Calu3 (cell line): ENCODE data around the gene RBL1. TPM values are rescaled to one million over a fixed set of nuclear protein-coding genes. Genes with fewer than 3 reads are reported as not detected.

Experiments used
- BruUV-seq: library from RNA; stranded (reverse); fragments of 400-500 nt; replicated peaks from 2 replicates; lab custom pipeline; 2021; lab: Mats Ljungman, UMichigan
- CTCF ChIA-PET: fragments of 300-600 bp; sonication (Branson Sonifier 250); formaldehyde crosslinking; loops from one replicate; lab custom pipeline; 2022; ENCODE audit warnings: antibody characterized with exemption; lab: Charles Lee
- DNase-seq: peaks from one replicate; pipeline ENCODE4 v3.0.0; 2022
- H3K27ac Mint-ChIP-seq: one replicate; pipeline ENCODE4 v1.8.0; 2022; ENCODE audit warnings: mixed read lengths; ENCODE audit not compliant: unreplicated experiment
- H3K27me3 Mint-ChIP-seq: one replicate; pipeline ENCODE4 v1.8.0; 2022; ENCODE audit warnings: mixed read lengths; ENCODE audit not compliant: unreplicated experiment
- H3K36me3 Mint-ChIP-seq: one replicate; pipeline ENCODE4 v1.8.0; 2022; ENCODE audit warnings: mild to moderate bottlenecking, moderate library complexity, mixed read lengths; ENCODE audit not compliant: insufficient read depth, unreplicated experiment
- H3K4me1 Mint-ChIP-seq: one replicate; pipeline ENCODE4 v1.8.0; 2022; ENCODE audit warnings: mild to moderate bottlenecking, low read depth, mixed read lengths; ENCODE audit not compliant: unreplicated experiment
- H3K4me3 Mint-ChIP-seq: one replicate; pipeline ENCODE4 v1.8.0; 2022; ENCODE audit warnings: mild to moderate bottlenecking, low read depth, moderate library complexity, mixed read lengths; ENCODE audit not compliant: unreplicated experiment
- H3K9me3 Mint-ChIP-seq: one replicate; pipeline ENCODE4 v1.8.0; 2022; ENCODE audit warnings: low read depth, mixed read lengths; ENCODE audit not compliant: unreplicated experiment
- CTCF ChIP-seq: fragments of 200-600 bp; IDR thresholded peaks from one replicate; pipeline ENCODE4 v1.8.0; 2022; ENCODE audit warnings: antibody characterized with exemption; ENCODE audit not compliant: unreplicated experiment
- intact Hi-C: fragments of 100-400 bp; cut with micrococcal nuclease; formaldehyde crosslinking; loops from one replicate; pipeline ENCODE4 v1.10.0; 2022; ENCODE audit not compliant: unreplicated experiment
- total RNA-seq: library from RNA; stranded (reverse); gene quantifications from 2 replicates; pipeline ENCODE4 v1.2.3, GENCODE V29; 2022

The RBL1 gene
- total RNA-seq, 1 experiment from 2014 or later, result 21.5 TPM

- Mint-ChIP-seq H3K36me3 (peaks cover 22% of the 10 kb centered on the region), H3K27me3 (no peaks in the 10 kb centered on the region), H3K27ac (peak within 1 kb of the TSS; percentile 82), H3K4me1 (peaks cover 43% of the 10 kb centered on the region), H3K9me3 (no peaks in the 10 kb centered on the region), H3K4me3 (peak within 1 kb of the TSS; percentile 88)
- DNase-seq, result peak; percentile 100
- intact Hi-C loops, result no loop called here
- no TSS peak for BruUV-seq
- no peak for TF ChIP-seq CTCF
- CTCF ChIA-PET, result interaction anchor here (0.7 kb wide), 1 partner anchor 27 kb away, joined by 3 read pairs; no protein-coding TSS in a partner anchor
Measured at GRCh38 chr20:36951198-36951978, 144.4 kb downstream of the RBL1 start, which contains the start of gene SAMHD1. Gene SAMHD1, minus strand, starts transcription at chr20:36951708. Its CDS starts 65 bp downstream, at chr20:36951643.

GRCh38 chr20:36950414-36951197, 145.2 kb downstream of the RBL1 start:
- BruUV-seq, result no TSS peak
- H3K27me3 Mint-ChIP-seq, result no peaks in the 10 kb centered on the region
- no peaks in the 10 kb centered on the region for H3K9me3 Mint-ChIP-seq
- CTCF ChIA-PET, result interaction anchor here (0.6 to 0.7 kb wide), 2 partner anchors 26 to 332 kb away, joined by 3 read pairs; no protein-coding TSS in a partner anchor
- no peak for TF ChIP-seq CTCF
- H3K4me3 Mint-ChIP-seq, result peak overlapping the region; percentile 88
- DNase-seq, result peak; percentile 50
- H3K36me3 Mint-ChIP-seq, result peaks cover 22% of the 10 kb centered on the region
- intact Hi-C loops, result no loop called here
- H3K4me1 Mint-ChIP-seq, result peaks cover 41% of the 10 kb centered on the region
- H3K27ac Mint-ChIP-seq, result peak overlapping the region; percentile 82

Other genes with a start within 250 kb of the RBL1 start
- 1.1 and 1.9 TPM in 2 replicates for gene TLDC2, start 219.9 kb downstream of the RBL1 start, total RNA-seq
- 54.3 and 93.5 TPM in 2 replicates for gene SAMHD1, start 144.3 kb downstream of the RBL1 start, total RNA-seq
- gene RPN2, start 83.3 kb upstream of the RBL1 start, total RNA-seq, result 508 and 522 TPM in 2 replicates
- gene MROH8, start 83.6 kb upstream of the RBL1 start, total RNA-seq, result 1.4 and 2.7 TPM in 2 replicates
- gene GHRH, start 165.8 kb upstream of the RBL1 start, total RNA-seq, result not detected in 2 replicates
- gene MANBAL, start 193.7 kb upstream of the RBL1 start, total RNA-seq, result 77.0 and 77.2 TPM in 2 replicates